Measurements from ENCODE around the gene WDR82.

- TF ChIP-seq CTCF (IDR thresholded peaks at IDR 0.05; ENCODE audit: poor library complexity), result no peak
- no peak for TF ChIP-seq EZH2 (IDR thresholded peaks at IDR 0.05; ENCODE audit: borderline replicate concordance)
- TF ChIP-seq EZH2phosphoT487 (IDR thresholded peaks at IDR 0.05; ENCODE audit: low read depth, severe bottlenecking, unreplicated experiment), result no peak
Measured at GRCh38 chr3:52269776-52270175, 8.7 kb downstream of the WDR82 start.
